Ovary (tissue), 9 donors: ENCODE data around the gene EIF4G3. TPM values are rescaled to one million over a fixed set of nuclear protein-coding genes. Genes with fewer than 3 reads are reported as not detected.

ENCODE experiments used
- DNase-seq, 5 donors: peaks; one replicate each; pipeline ENCODE4 v3.0.0-alpha.2; 2019 to 2020
- H3K27ac ChIP-seq, 2 donors: fragments of 200-600 bp; one replicate each; pipeline versions ENCODE4 v1.5.1 to v1.8.0; 2019 to 2022
- H3K27me3 ChIP-seq: fragments of 200-600 bp; one replicate; pipeline ENCODE4 v1.8.0; 2022
- H3K36me3 ChIP-seq: fragments of 200-600 bp; sonication (generic); one replicate; pipeline ENCODE4 v1.5.1; 2019
- H3K4me1 ChIP-seq: one replicate; pipeline ENCODE4 v1.8.1; 2013; ENCODE audit warnings: mild to moderate bottlenecking, moderate library complexity; ENCODE audit not compliant: insufficient read depth
- H3K4me3 ChIP-seq: fragments of 200-600 bp; sonication (generic); one replicate; pipeline ENCODE4 v1.5.1; 2017
- H3K9me3 ChIP-seq, 2 donors: fragments of 200-600 bp in 1 of 2; sonication (generic) in 1 of 2; one replicate each; pipeline versions ENCODE4 v1.5.1 to v1.8.1; 2013 to 2019; ENCODE audit warnings: mild to moderate bottlenecking in 1 of 2, moderate library complexity in 1 of 2
- EP300 ChIP-seq: sonication (generic); formaldehyde crosslinking; IDR thresholded peaks from one replicate; pipeline ENCODE4 v1.6.1; 2017; ENCODE audit warnings: antibody characterized with exemption
- POLR2A ChIP-seq: fragments of 450-650 bp; IDR thresholded peaks from one replicate; pipeline ENCODE4 v1.6.1; 2017; ENCODE audit warnings: antibody characterized with exemption, mild to moderate bottlenecking, moderate library complexity
- WGBS, 3 donors: extraction: QIAGEN DNeasy Blood & Tissue Kit in 1 of 3; methylation state at CpG; one replicate each; pipeline versions ENCODE4 v1.1.5 to v1.1.7; 2013 to 2017; 5-methylcytosine and 5-hydroxymethylcytosine counted together
- intact Hi-C, 4 donors: fragments of 100-400 bp; cut with DNase I; formaldehyde crosslinking; loops; one replicate each; pipeline versions ENCODE4 v1.11.0 to v1.15.1; 2022 to 2023
- polyA plus RNA-seq, 2 donors: library from polyadenylated mRNA; stranded (reverse); fragments of 200-250 nt in 1 of 2; fragments of 350-450 nt in 1 of 2; fragmentation: Illumina TruSeq in 1 of 2; extraction: RNeasy Lipid Tissue Mini Kit (QIAGEN cat#74804) in 1 of 2; gene quantifications; one replicate each; pipeline ENCODE4 v1.2.3, GENCODE V29; 2013 to 2014
- total RNA-seq, 7 donors: library from RNA; depleted of rRNA in 2 of 7; stranded (reverse); fragments of >200 nt in 2 of 7; fragmentation: NEBNext Ultra II Directional in 3 of 7; extraction: Animal tissue kit (Norgen Biotek cat#: 25700) in 3 of 7; gene quantifications; one replicate each; pipeline versions ENCODE4 v1.1.0 to v1.2.4, GENCODE V29; 2016 to 2023
- TF ChIP-seq, protein P1 (sequence below), 3 donors: fragments of 450-650 bp in 2 of 3; fragments of 200-600 bp in 1 of 3; IDR thresholded peaks; one replicate each; pipeline versions ENCODE4 v1.5.1 to v1.8.0; 2016 to 2022; ENCODE audit warnings: antibody characterized with exemption in 3 of 3, mild to moderate bottlenecking in 1 of 3
- donor health status: DM: no; HTN: no; CAD: no; lungs with moderate emphysema.
- donor health status: DM: no; HTN: no; CAD: no.
- donor health status: Bipolar disorder and iron deficiency.
- donor health status: DM: yes; HTN: yes; CAD: no.
- donor health status: DM: no; HTN: no; CAD: no.
- donor health status: DM: yes; HTN: yes; CAD: no.

Gene EIF4G3
- total and polyA plus RNA-seq, 9 donors = 13.9 to 62.4 (median 39.4) TPM

DNA sequence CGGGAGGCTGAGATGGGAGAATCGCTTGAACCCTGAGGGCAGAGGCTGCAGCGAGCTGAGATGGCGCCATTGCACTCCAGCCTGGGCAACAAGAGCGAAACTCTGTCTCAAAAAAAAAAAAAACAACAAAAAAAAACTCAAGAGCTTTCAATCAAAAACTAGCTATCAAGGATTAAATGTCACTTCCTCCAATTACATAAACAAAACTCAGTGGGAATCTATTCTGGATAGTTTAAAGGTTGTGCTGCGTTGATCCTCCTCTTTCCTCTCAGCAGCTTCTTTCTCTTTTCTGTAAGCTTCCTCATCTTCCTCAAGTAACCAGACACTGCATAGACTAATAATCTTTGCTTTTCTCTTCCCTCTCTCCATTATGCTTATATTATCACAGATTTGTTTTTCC lies 20.7 kb downstream of the EIF4G3 start:
- Histone ChIP-seq H3K9me3 (no peaks in the 10 kb centered on the region), H3K27me3 (no peaks in the 10 kb centered on the region), H3K27ac (no peak overlapping the region), H3K4me1 (peaks cover 1% of the 10 kb centered on the region), H3K36me3 (no peaks in the 10 kb centered on the region), H3K4me3 (no peak overlapping the region)
- 90 to 94% (median 93%) methylated on average over 6 of the region's 6 CpGs for WGBS, 3 donors
- intact Hi-C loops = no loop called here
- no peak for DNase-seq
- TF ChIP-seq, protein P1, sequence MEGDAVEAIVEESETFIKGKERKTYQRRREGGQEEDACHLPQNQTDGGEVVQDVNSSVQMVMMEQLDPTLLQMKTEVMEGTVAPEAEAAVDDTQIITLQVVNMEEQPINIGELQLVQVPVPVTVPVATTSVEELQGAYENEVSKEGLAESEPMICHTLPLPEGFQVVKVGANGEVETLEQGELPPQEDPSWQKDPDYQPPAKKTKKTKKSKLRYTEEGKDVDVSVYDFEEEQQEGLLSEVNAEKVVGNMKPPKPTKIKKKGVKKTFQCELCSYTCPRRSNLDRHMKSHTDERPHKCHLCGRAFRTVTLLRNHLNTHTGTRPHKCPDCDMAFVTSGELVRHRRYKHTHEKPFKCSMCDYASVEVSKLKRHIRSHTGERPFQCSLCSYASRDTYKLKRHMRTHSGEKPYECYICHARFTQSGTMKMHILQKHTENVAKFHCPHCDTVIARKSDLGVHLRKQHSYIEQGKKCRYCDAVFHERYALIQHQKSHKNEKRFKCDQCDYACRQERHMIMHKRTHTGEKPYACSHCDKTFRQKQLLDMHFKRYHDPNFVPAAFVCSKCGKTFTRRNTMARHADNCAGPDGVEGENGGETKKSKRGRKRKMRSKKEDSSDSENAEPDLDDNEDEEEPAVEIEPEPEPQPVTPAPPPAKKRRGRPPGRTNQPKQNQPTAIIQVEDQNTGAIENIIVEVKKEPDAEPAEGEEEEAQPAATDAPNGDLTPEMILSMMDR (IDR thresholded peaks at IDR 0.05) = no peak
- TF ChIP-seq EP300 = no peak

DNA sequence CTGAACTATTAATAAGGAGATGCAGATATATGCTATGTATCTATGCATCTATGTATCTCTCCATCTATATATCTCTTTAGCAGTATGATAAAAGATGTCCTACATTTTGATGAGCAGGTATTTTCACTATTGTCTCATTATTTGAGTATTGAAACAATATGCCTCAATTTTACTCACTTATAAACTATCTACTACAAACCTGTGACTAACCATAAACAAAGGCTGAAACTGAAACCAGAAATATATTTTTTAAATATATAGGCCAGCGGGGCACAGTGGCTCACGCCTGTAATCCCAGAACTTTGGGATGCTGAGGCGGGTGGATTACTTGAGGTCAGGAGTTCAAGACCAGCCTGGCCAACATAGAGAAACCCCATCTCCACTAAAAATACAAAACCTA lies 22.0 kb downstream of the EIF4G3 start:
- 65 to 82% (median 80%) methylated on average over 3 of the region's 3 CpGs for WGBS, 3 donors
- TF ChIP-seq EP300 (no peak), POLR2A (no peak)
- TF ChIP-seq, protein P1 (IDR thresholded peaks at IDR 0.05) = no peak
- H3K4me3 ChIP-seq = no peak overlapping the region
- H3K4me1 ChIP-seq = peaks cover 1% of the 10 kb centered on the region
- no peak for DNase-seq
- H3K36me3 ChIP-seq = no peaks in the 10 kb centered on the region
- no peaks in the 10 kb centered on the region for H3K27me3 ChIP-seq
- H3K27ac ChIP-seq = no peak overlapping the region
- intact Hi-C loops = no loop called here
- H3K9me3 ChIP-seq = no peaks in the 10 kb centered on the region

DNA sequence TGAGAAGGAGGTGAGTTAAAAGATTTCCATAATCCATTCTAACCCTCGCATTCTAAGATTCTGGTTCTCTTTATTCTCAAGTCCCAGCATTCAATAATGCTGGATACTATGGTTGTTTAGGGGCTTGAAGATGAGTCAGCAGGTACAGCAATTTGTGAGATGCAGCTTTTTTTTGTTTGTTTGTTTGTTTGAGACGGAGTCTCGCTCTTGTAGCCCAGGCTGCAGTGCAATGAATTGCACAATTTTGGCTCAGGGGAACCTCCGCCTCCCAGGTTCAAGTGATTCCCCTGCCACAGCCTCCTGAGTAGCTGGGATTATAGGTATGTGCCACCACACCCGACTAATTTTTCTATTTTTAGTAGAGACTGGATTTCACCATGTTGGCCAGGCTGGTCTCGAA lies 23.3 kb downstream of the EIF4G3 start:
- no peaks in the 10 kb centered on the region for H3K27me3 ChIP-seq
- 92 to 94% (median 93%) methylated on average over 6 of the region's 6 CpGs for WGBS, 3 donors
- intact Hi-C loops = no loop called here
- H3K27ac ChIP-seq = no peak overlapping the region
- H3K36me3 ChIP-seq = no peaks in the 10 kb centered on the region
- no peak overlapping the region for H3K4me3 ChIP-seq
- DNase-seq = no peak
- peaks cover 1% of the 10 kb centered on the region for H3K4me1 ChIP-seq
- H3K9me3 ChIP-seq = no peaks in the 10 kb centered on the region
- TF ChIP-seq EP300 = no peak
- TF ChIP-seq POLR2A = no peak
- TF ChIP-seq, protein P1 (IDR thresholded peaks at IDR 0.05) = no peak

DNA sequence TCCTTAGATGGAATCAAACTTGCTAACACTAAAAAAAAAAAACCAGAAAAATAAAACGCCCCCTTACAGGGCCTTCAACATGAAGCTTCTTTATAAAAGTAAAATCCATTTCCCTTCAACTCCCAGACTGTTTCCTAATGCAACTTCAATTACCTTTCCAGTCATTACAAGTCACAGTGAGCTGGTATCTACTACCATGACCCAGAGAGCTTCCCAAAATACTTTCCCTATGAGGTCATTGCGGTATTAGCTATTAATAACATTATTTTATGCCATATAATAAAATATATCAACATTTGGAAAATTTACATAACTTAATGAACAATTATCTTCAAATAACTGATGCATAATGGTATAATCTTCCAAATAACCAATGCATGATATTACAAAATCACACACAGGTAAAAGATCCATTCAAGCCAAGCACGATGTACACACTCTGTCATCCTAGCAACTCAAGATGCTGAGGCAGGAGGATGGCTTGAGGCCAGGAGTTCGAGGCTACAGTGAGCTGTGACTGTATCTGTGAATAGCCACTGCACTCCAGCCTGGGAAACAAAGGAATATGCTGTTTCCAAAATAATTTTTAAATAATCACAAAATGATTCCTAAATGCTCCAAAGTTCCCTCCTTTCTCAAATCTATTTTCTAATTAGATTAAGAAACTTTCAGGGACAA lies 24.1 kb downstream of the EIF4G3 start:
- H3K27me3 ChIP-seq = no peaks in the 10 kb centered on the region
- H3K36me3 ChIP-seq = no peaks in the 10 kb centered on the region
- no peak overlapping the region for H3K4me3 ChIP-seq
- intact Hi-C loops = no loop called here
- H3K4me1 ChIP-seq = peaks cover 1% of the 10 kb centered on the region
- H3K27ac ChIP-seq = no peak overlapping the region
- TF ChIP-seq, protein P1 (IDR thresholded peaks at IDR 0.05) = no peak
- no peak for TF ChIP-seq EP300
- TF ChIP-seq POLR2A = no peak
- H3K9me3 ChIP-seq = no peaks in the 10 kb centered on the region
- DNase-seq = no peak
- 56 to 65% (median 57%) methylated on average over 4 of the region's 4 CpGs for WGBS, 3 donors
